Fibroblast of the conjunctiva (primary cell): ENCODE data around the gene ULK1.
A peak's percentile ranks its signal among the peaks of the same experiment; 100 is the strongest.

Experiments
- DNase-seq: peaks from one replicate; pipeline ENCODE4 v3.0.0-alpha.2; 2010; ENCODE audit warnings: low read depth

ULK1 gene

GRCh38 chr12:131892711-131893604, 1.5 kb upstream of the ULK1 start:
- no peak for DNase-seq

GRCh38 chr12:131893605-131894312, 663 bp upstream of the ULK1 start:
- DNase-seq: no peak

GRCh38 chr12:131894981-131895639, 688 bp downstream of the ULK1 start:
- no peak for DNase-seq

GRCh38 chr12:131895640-131896079, 1.2 kb downstream of the ULK1 start:
- no peak for DNase-seq

- DNase-seq: peak; percentile 56
Observed at GRCh38 chr12:131896080-131896810, 1.8 kb downstream of the ULK1 start.

- no peak for DNase-seq
Observed at GRCh38 chr12:131896811-131897270, 2.4 kb downstream of the ULK1 start.

- no peak for DNase-seq
Observed at GRCh38 chr12:131897276-131897675, 2.9 kb downstream of the ULK1 start.

GRCh38 chr12:131897875-131898274, 3.5 kb downstream of the ULK1 start:
- no peak for DNase-seq

GRCh38 chr12:131900397-131900796, 6.0 kb downstream of the ULK1 start:
- no peak for DNase-seq

GRCh38 chr12:131901431-131902331, 7.3 kb downstream of the ULK1 start:
- DNase-seq: no peak

GRCh38 chr12:131902332-131903241, 8.2 kb downstream of the ULK1 start:
- no peak for DNase-seq

- no peak for DNase-seq
Observed at GRCh38 chr12:131903270-131904255, 9.1 kb downstream of the ULK1 start.

GRCh38 chr12:131904346-131904745, 9.9 kb downstream of the ULK1 start:
- no peak for DNase-seq

- no peak for DNase-seq
Observed at GRCh38 chr12:131905081-131905629, 10.7 kb downstream of the ULK1 start.

- no peak for DNase-seq
Observed at GRCh38 chr12:131905630-131906091, 11.2 kb downstream of the ULK1 start.

GRCh38 chr12:131907379-131908091, 13.1 kb downstream of the ULK1 start:
- DNase-seq: no peak
